Ramos (cell line): ENCODE results near the gene KLHL29.

Experiments used
- in situ Hi-C: fragments of 300-500 bp; cut with MboI; formaldehyde crosslinking; loops from one replicate; pipeline ENCODE4 v1.14.3; 2022; ENCODE audit warnings: low sequenced_read_pairs; ENCODE audit not compliant: unreplicated experiment

Gene KLHL29

DNA sequence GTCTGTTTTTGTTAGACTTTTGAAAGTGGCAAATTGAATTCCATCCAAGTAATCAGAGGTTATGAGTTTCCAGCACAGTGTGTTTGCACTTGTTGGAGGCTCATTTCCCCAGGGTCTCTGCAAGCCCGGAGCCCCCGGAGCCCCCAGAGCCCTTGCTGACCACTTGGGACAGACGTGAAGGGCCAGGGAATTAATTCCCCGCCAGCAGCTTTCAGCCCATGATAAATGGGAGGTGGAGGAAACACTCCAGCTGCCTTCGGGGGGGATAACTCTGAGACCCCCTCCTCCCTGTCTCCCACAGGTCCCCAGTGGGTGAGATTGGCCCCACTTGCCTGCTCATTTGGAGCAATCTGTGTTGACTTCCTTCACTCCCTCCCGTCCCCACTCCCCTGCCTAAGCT lies 79.2 kb downstream of the KLHL29 start:
- in situ Hi-C loops, result no loop called here

GRCh38 chr2:23464905-23465537 lies 80.0 kb downstream of the KLHL29 start:
- in situ Hi-C loops, result no loop called here

DNA sequence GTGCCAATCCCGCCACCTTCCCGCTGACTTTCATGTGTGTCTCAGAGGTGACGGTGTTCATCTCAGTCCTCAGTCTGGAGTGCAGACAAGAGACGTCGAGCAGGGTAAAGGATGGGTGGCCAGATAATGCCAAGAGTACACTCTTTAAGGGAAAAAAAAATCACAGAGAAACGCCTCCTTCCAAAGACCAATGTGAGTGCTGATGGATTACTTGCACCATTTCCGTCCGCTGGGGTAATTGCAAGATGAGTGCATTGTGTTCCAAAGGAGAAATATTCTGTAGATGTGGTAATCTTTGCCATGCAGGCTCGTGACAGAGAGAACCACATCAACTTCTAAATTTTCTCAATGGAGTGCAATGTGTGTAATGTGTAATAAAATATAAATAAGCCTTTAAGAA lies 81.0 kb downstream of the KLHL29 start:
- in situ Hi-C loops, result no loop called here

DNA sequence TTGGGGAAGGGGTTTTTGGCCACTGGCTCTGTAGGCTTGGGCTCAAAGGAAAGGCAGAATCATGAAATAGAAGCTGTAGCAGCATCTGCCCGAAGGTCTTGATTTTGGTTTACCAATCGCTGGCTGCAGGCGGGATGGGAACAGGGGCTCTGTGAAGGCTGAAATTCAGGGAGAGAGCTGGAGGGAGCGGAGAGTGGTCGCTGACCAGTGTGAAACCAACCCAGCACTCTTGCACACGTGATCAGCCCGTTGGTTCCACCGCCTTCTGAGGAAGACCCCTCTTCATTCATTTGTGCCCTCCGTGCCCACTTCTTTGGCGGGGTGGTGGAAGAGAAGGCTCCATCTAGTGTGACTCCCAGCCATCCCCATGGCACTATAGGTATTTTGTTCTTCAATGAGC lies 82.6 kb downstream of the KLHL29 start:
- in situ Hi-C loops, result no loop called here

- in situ Hi-C loops, result no loop called here
Observed at GRCh38 chr2:23468474-23469141, 83.6 kb downstream of the KLHL29 start.

- in situ Hi-C loops, result no loop called here
Observed at GRCh38 chr2:23469142-23469540, 84.2 kb downstream of the KLHL29 start.

DNA sequence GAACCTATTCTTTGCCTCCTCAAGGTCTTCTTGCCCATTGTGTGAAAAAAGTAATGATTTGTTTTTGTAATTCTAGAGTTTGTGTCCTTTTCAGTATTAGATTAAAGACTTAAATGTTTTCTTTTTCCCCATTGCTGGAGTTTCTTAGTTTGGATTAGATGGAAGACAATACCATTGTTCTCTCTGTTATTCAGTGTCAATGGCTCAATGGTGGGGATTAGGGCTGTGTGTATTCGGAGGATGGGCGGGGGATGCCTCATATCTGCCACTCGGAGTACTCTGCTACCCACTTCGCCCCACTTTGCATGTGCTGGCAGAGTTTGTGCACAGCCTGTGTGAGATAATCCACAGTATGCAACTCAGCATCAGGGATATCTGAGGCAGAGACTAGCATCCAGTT lies 90.1 kb downstream of the KLHL29 start:
- in situ Hi-C loops, result no loop called here

DNA sequence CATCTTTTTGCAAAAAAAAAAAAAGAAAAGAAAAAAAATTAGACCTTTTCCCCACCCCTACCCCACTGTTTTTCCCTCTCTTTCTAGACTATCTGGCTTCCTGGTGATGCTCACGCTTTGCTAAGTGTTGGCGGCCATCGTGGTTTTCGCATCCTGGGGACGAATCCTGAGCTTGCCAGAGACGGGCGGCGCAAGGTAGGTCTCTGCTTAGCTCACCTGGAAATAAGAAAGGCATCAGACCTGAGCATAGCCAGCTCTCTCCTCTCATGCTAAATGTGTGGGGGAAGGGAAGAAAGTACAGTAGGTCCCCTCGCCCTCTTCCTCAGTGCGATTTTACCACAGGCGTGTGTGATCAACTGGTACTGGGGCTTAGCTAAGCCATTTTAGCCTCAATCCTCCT lies 90.5 kb downstream of the KLHL29 start:
- in situ Hi-C loops, result no loop called here

- in situ Hi-C loops, result no loop called here
Observed at GRCh38 chr2:23476786-23477185, 91.8 kb downstream of the KLHL29 start.

DNA sequence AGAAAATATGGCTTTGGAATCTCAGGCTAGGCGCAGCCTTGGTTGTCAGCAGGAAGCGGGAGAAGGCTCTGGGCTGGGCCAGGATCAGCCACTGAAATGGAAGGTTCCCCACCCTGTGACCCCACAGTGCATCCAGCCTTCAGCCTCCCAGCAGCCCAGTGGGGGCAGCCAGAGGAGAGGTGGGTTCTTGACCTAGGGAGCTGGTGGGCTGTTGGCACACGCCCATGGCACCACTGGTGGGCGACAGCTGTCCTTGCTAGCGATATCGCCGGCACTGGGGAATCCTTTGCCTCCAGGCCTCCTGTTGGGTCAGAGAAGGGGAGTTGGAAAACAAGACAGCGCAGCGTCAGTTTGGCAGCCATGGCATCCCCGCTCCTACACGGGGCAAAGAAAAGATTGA lies 92.4 kb downstream of the KLHL29 start:
- in situ Hi-C loops, result no loop called here

DNA sequence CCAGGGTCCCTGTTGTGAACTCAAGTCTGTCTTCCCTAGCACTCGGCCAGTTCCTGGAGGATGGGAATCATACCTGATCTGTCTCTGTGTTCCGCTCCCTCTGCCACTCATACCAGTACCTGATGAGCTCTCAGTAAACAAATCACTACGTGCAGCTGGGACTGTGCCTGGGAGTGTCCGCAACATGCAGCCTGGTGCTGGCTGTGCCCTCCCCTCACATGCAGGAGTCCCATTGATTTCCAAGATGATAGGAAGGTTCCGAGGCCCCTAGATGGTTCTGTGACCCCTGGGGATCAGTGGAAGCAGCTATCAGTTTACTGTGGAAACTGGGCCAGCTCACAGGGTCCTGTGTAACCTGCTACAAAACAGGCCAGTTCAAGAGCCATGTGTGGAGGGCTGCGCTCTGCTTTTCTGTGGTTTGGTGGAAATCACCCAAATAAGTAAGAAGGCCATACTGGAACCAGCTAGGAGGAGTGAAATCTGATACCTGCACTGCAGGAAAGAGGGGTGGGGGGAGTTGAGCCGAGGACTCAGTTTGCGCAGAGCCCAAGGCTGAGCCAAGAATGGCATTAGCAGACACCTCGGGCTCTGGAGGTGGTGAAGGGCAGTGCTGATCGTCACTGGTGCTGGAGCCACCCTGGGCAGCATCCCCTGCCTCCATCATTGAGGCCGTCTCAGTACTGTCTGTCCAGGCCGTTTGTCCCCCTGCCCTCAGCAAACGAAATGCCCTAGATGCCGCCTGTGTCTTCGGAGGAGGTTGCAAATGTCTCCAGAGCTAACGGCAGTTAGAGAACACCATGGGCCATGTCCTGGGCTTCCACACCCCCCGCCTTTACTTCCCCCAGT lies 93.3 kb downstream of the KLHL29 start:
- in situ Hi-C loops, result no loop called here

DNA sequence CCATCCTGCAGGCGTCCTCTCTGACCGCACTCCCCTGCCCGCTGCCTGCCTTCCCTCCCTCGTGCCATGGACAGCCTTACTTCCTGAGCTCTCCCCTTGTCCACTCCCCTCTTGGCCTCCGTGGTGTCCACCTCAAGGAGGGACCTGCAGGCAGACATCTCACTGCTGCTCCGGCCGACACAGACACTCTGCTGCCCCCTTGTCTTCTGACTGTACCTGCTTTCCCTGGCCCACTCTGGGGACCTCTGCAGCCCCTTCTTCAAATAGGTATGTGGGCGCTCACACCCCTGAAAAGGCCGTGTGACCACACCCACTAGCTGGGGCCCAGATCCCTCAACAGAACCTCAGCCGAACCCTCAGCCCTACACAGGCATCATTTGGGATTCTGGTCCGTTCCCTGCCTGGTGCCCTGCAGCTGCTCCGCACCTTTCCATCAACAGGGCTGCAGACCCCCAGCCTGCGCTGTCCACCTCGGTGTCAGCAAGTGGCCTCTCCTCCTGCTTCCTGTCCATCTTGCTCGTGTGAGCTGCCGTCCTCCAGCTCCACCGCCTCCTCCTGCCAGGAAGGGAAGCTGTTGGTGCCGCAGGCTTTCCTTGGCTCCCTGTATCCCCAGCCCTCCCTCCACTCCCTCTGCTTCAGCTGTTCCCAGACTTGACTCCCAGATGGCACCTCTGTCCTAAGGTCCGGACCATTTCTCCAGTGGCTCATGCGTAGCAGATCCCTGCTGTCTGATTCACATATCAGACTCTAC lies 94.1 kb downstream of the KLHL29 start:
- in situ Hi-C loops, result no loop called here

GRCh38 chr2:23480957-23481797 lies 96.2 kb downstream of the KLHL29 start:
- in situ Hi-C loops, result no loop called here

- in situ Hi-C loops, result no loop called here
Observed at GRCh38 chr2:23482188-23482587, 97.2 kb downstream of the KLHL29 start.

GRCh38 chr2:23482607-23483006 lies 97.6 kb downstream of the KLHL29 start:
- in situ Hi-C loops, result no loop called here

DNA sequence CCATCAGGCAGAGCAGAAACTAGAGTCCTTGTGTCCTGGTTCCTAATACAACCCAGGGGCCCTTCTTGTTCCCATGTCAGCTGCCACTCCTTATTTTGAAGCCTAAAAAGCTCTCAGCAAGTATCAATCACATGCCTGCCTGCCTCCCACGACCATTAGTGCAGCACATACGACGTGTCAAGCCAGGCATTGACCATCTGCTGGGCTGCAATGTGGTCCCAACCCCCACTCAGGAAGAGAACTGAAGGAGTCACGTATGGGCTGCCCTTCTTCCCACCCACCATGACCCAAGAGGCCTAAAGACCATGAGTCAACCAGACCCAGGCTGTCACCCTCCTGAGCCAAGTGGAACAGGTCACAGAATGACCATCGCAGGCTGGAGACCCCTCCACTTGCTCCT lies 98.8 kb downstream of the KLHL29 start:
- in situ Hi-C loops, result no loop called here

- in situ Hi-C loops, result no loop called here
Observed at GRCh38 chr2:23484275-23484674, 99.3 kb downstream of the KLHL29 start.

- in situ Hi-C loops, result no loop called here
Observed at GRCh38 chr2:23484767-23485166, 99.8 kb downstream of the KLHL29 start.

DNA sequence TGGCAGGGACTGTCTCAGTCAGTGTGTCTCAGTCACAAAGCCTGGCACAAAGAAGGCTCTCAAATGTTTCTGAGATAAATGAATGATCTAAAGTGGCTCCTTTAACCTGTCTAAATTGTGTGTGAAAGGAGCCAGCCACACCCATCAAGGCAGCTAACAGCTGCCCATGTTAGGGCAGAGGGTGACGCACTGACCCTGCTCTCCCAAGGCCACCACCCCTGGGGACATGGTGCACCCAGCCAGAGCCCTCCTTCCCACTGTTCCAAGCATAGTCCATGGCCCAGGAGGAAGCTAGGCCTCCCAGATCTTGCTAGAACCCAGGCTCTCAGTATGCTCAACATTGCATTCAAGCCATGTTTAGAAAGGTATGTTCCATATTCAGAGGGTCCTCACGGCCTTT lies 100.3 kb downstream of the KLHL29 start:
- in situ Hi-C loops, result no loop called here
